ENCODE results near the gene ARPC5.

DNA sequence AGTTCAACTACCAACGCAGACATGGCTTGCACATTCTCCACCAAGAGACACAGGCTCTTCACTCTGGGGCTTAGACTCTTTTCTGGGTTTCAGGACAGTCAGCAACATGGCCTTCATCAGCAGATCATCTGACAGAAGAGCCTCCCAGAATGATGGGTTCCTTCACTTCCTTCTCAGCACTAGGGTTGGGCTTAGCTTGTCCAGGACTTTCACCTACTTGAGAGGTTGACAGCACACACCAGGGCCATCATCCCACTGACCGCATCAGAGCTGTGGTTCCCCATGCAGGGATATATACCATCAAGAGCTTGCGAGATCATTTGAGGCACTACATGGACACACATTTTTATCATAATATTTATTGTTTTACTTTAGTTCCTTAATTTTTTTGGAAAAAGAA, 34.9 kb downstream of the ARPC5 start:
- TF ChIP-seq, protein P1, sequence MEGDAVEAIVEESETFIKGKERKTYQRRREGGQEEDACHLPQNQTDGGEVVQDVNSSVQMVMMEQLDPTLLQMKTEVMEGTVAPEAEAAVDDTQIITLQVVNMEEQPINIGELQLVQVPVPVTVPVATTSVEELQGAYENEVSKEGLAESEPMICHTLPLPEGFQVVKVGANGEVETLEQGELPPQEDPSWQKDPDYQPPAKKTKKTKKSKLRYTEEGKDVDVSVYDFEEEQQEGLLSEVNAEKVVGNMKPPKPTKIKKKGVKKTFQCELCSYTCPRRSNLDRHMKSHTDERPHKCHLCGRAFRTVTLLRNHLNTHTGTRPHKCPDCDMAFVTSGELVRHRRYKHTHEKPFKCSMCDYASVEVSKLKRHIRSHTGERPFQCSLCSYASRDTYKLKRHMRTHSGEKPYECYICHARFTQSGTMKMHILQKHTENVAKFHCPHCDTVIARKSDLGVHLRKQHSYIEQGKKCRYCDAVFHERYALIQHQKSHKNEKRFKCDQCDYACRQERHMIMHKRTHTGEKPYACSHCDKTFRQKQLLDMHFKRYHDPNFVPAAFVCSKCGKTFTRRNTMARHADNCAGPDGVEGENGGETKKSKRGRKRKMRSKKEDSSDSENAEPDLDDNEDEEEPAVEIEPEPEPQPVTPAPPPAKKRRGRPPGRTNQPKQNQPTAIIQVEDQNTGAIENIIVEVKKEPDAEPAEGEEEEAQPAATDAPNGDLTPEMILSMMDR (IDR thresholded peaks at IDR 0.05; ENCODE audit: borderline replicate concordance, extremely low read depth, low read length, poor library complexity, severe bottlenecking), result no peak
- TF ChIP-seq EZH2 (IDR thresholded peaks at IDR 0.05; ENCODE audit: borderline replicate concordance, low read depth, low read length, severe bottlenecking), result no peak

Data from DND-41 (cell line).